Caco-2 (cell line): ENCODE measurements around the gene AGTPBP1. TPM values are rescaled to one million over a fixed set of nuclear protein-coding genes. Genes with fewer than 3 reads are reported as not detected.
"Not testable (repeated sequence)": the region's sequence is repeated elsewhere in the genome, so short reads cannot be mapped to it uniquely, and the experiment has no call there.

Source experiments
- BruUV-seq: library from RNA; stranded (reverse); fragments of 400-500 nt; replicated peaks from 2 replicates; lab custom pipeline; 2021; lab: Mats Ljungman, UMichigan
- CTCF ChIA-PET: fragments of 300-600 bp; sonication (Branson Sonifier 250); formaldehyde crosslinking; loops from one replicate; lab custom pipeline; 2022; ENCODE audit warnings: antibody characterized with exemption; lab: Charles Lee
- POLR2A ChIA-PET: fragments of 300-600 bp; sonication (Branson Sonifier 250); formaldehyde crosslinking; loops from one replicate; lab custom pipeline; 2022; ENCODE audit warnings: antibody characterized with exemption; lab: Charles Lee
- DNase-seq, 2 experiments: peaks; one replicate each; pipeline versions ENCODE4 v3.0.0 to v3.0.0-alpha.2; 2020 to 2022
- H3K27me3 ChIP-seq: replicated peaks from 2 replicates; pipeline ENCODE4 v1.6.0; 2011; ENCODE audit warnings: low read length; ENCODE audit not compliant: control insufficient read depth, insufficient read depth
- H3K36me3 ChIP-seq: 2 replicates; pipeline ENCODE4 v1.5.1; 2011; ENCODE audit warnings: low read length; ENCODE audit not compliant: control insufficient read depth, insufficient read depth
- H3K4me1 ChIP-seq: fragments of 250-450 bp; sonication (Bioruptor Pico); 2 replicates; pipeline ENCODE4 v1.5.1; 2020; ENCODE audit warnings: mild to moderate bottlenecking
- H3K4me3 ChIP-seq: 2 replicates; pipeline ENCODE4 v1.5.1; 2011; ENCODE audit warnings: low read depth, mild to moderate bottlenecking, control low read depth, low read length
- H3K9me3 ChIP-seq: fragments of 250-450 bp; sonication (Bioruptor Pico); 2 replicates; pipeline ENCODE4 v1.5.1; 2020; ENCODE audit warnings: mild to moderate bottlenecking, moderate library complexity
- H3K27ac Mint-ChIP-seq: one replicate; pipeline ENCODE4 v1.8.0; 2022; ENCODE audit warnings: mixed read lengths; ENCODE audit not compliant: unreplicated experiment
- H3K27me3 Mint-ChIP-seq: one replicate; pipeline ENCODE4 v1.8.0; 2022; ENCODE audit warnings: mixed read lengths; ENCODE audit not compliant: insufficient read depth, unreplicated experiment
- H3K36me3 Mint-ChIP-seq: one replicate; pipeline ENCODE4 v1.8.0; 2022; ENCODE audit warnings: mild to moderate bottlenecking, mixed read lengths; ENCODE audit not compliant: insufficient read depth, unreplicated experiment
- H3K4me1 Mint-ChIP-seq: one replicate; pipeline ENCODE4 v1.8.0; 2022; ENCODE audit warnings: low read depth, mixed read lengths; ENCODE audit not compliant: unreplicated experiment
- H3K4me3 Mint-ChIP-seq: one replicate; pipeline ENCODE4 v1.8.0; 2022; ENCODE audit warnings: mild to moderate bottlenecking, moderate library complexity, mixed read lengths; ENCODE audit not compliant: unreplicated experiment
- H3K9me3 Mint-ChIP-seq: one replicate; pipeline ENCODE4 v1.8.0; 2022; ENCODE audit warnings: mixed read lengths; ENCODE audit not compliant: unreplicated experiment
- intact Hi-C: fragments of 100-400 bp; cut with micrococcal nuclease; formaldehyde crosslinking; loops from one replicate; pipeline ENCODE4 v1.10.0; 2022; ENCODE audit not compliant: unreplicated experiment
- total RNA-seq: library from RNA; stranded (reverse); gene quantifications from 2 replicates; pipeline ENCODE4 v1.2.3, GENCODE V29; 2022
- TF ChIP-seq, protein P1 (sequence below), 2 experiments: fragments of 200-600 bp in 1 of 2; IDR thresholded peaks; 1 replicate in 1 of 2; 2 replicates in 1 of 2; pipeline versions ENCODE4 v1.5.1 to v1.8.0; 2011 to 2022; ENCODE audit warnings: antibody characterized with exemption in 1 of 2, control low read depth in 1 of 2, inconsistent platforms in 1 of 2, low read depth in 1 of 2, low read length in 1 of 2, mild to moderate bottlenecking in 1 of 2, moderate library complexity in 1 of 2; ENCODE audit not compliant: insufficient read depth in 1 of 2, severe bottlenecking in 1 of 2, unreplicated experiment in 1 of 2

The AGTPBP1 gene
- total RNA-seq, 1 experiment from 2014 or later: 14.0 TPM

DNA sequence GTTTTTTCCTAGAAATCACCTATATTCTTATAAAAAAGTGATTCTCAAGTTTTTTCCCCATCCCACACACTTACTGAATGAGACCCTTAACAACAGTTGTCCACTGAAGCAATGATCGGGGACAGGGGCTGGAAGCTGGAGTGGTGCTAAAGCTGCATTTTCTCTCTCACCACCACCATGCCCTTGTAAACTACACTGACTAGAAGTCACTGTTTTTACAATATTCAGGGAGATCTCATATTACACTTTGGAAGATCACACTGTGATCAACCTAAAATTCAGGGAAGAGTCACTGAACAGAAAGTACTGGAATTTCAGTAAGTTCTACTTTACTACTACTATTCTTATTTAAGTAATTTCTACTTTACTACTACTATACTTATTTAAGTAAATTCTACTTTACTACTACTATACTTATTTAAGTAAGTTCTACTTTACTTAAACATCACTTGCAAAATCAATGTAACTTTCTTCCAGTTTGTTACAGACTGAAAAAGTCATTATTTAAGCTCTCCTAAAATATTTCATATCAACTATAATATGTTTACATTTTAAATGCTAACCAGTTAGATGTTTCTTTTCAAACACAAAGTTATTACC lies 164.3 kb downstream of the AGTPBP1 start:
- Mint-ChIP-seq H3K4me1 (no peaks in the 10 kb centered on the region), H3K9me3 (no peaks in the 10 kb centered on the region), H3K27ac (no peak overlapping the region), H3K4me3 (no peak overlapping the region), H3K36me3 (no peaks in the 10 kb centered on the region), H3K27me3 (no peaks in the 10 kb centered on the region)
- DNase-seq: no peak
- TF ChIP-seq, protein P1, sequence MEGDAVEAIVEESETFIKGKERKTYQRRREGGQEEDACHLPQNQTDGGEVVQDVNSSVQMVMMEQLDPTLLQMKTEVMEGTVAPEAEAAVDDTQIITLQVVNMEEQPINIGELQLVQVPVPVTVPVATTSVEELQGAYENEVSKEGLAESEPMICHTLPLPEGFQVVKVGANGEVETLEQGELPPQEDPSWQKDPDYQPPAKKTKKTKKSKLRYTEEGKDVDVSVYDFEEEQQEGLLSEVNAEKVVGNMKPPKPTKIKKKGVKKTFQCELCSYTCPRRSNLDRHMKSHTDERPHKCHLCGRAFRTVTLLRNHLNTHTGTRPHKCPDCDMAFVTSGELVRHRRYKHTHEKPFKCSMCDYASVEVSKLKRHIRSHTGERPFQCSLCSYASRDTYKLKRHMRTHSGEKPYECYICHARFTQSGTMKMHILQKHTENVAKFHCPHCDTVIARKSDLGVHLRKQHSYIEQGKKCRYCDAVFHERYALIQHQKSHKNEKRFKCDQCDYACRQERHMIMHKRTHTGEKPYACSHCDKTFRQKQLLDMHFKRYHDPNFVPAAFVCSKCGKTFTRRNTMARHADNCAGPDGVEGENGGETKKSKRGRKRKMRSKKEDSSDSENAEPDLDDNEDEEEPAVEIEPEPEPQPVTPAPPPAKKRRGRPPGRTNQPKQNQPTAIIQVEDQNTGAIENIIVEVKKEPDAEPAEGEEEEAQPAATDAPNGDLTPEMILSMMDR (IDR thresholded peaks at IDR 0.05; ENCODE audit: insufficient read depth in 1 of 2, low read depth in 1 of 2, low read length in 1 of 2, severe bottlenecking in 1 of 2, unreplicated experiment in 1 of 2): no peak
- POLR2A ChIA-PET: no interaction called here
- no TSS peak for BruUV-seq
- intact Hi-C loops: no loop called here
- no peaks in the 10 kb centered on the region for H3K36me3 ChIP-seq
- no peaks in the 10 kb centered on the region for H3K27me3 ChIP-seq
- no peaks in the 10 kb centered on the region for H3K9me3 ChIP-seq
- no peaks in the 10 kb centered on the region for H3K4me1 ChIP-seq
- no peak overlapping the region for H3K4me3 ChIP-seq
- CTCF ChIA-PET: no interaction called here

DNA sequence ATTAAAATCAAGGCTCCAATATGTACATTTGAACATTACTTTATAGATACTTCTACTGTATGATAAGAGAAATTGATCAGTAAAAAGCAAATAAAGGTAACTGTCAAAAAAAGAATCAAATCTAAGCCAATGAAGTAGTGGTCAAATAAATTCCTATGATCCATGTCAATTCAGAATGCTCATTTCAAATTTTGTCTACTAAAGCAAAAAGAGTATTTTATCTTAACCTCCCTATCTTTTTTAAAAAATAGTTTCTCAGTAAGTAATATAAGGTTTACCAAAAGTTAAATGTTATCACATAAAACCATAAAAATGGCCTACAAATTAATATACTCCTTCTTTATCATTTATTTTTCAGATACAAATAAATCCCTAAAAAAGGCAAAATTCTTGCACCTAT lies 165.9 kb downstream of the AGTPBP1 start:
- DNase-seq: no peak
- BruUV-seq: no TSS peak
- no peaks in the 10 kb centered on the region for H3K27me3 Mint-ChIP-seq

DNA sequence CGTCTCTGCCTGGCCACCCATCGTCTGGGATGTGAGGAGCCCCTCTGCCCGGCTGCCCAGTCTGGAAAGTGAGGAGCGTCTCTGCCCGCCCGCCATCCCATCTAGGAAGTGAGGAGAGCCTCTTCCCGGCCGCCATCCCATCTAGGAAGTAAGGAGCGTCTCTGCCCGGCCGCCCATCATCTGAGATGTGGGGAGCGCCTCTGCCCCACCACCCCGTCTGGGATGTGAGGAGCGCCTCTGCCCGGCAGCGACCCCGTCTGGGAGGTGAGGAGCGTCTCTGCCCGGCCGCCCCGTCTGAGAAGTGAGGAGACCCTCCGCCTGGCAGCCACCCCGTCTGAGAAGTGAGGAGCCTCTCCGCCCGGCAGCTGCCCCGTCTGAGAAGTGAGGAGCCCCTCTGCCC lies 168.2 kb downstream of the AGTPBP1 start:
- DNase-seq, H3K27ac Mint-ChIP-seq, H3K4me3 Mint-ChIP-seq, H3K9me3 Mint-ChIP-seq, BruUV-seq, H3K9me3 ChIP-seq, intact Hi-C loops, H3K36me3 ChIP-seq, H3K4me3 ChIP-seq, POLR2A ChIA-PET, H3K27me3 ChIP-seq, H3K4me1 Mint-ChIP-seq, H3K27me3 Mint-ChIP-seq, H3K36me3 Mint-ChIP-seq, H3K4me1 ChIP-seq, CTCF ChIA-PET: not testable (repeated sequence)

More for the DNA sequence above, 165.9 kb downstream of the AGTPBP1 start:
- no peak overlapping the region for H3K4me3 Mint-ChIP-seq
- Histone ChIP-seq H3K4me1 (no peaks in the 10 kb centered on the region), H3K27me3 (no peaks in the 10 kb centered on the region), H3K4me3 (no peak overlapping the region), H3K36me3 (no peaks in the 10 kb centered on the region), H3K9me3 (no peaks in the 10 kb centered on the region)
- H3K27ac Mint-ChIP-seq: no peak overlapping the region
- CTCF ChIA-PET: no interaction called here
- intact Hi-C loops: no loop called here
- no peaks in the 10 kb centered on the region for H3K9me3 Mint-ChIP-seq
- H3K4me1 Mint-ChIP-seq: no peaks in the 10 kb centered on the region
- TF ChIP-seq, protein P1 (IDR thresholded peaks at IDR 0.05; ENCODE audit: insufficient read depth in 1 of 2, low read depth in 1 of 2, low read length in 1 of 2, severe bottlenecking in 1 of 2, unreplicated experiment in 1 of 2): no peak
- no peaks in the 10 kb centered on the region for H3K36me3 Mint-ChIP-seq
- POLR2A ChIA-PET: no interaction called here

DNA sequence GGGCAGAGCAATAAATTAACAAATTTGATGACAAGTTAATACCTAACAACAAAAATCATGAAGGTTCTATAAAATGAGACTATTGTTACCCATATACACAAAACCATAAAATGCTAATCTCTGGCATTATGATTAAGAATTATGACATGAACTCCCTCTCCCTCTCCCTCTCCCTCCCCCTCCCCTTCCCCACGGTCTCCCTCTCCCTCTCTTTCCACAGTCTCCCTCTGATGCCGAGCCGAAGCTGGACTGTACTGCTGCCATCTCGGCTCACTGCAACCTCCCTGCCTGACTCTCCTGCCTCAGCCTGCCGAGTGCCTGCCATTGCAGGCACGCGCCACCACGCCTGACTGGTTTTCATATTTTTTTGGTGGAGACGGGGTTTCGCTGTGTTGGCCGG lies 168.8 kb downstream of the AGTPBP1 start:
- H3K4me3 ChIP-seq, BruUV-seq, CTCF ChIA-PET, H3K4me3 Mint-ChIP-seq, H3K9me3 ChIP-seq, H3K9me3 Mint-ChIP-seq, H3K27me3 ChIP-seq, intact Hi-C loops, H3K27ac Mint-ChIP-seq, H3K27me3 Mint-ChIP-seq, DNase-seq, H3K36me3 ChIP-seq, H3K36me3 Mint-ChIP-seq, H3K4me1 Mint-ChIP-seq, POLR2A ChIA-PET, H3K4me1 ChIP-seq: not testable (repeated sequence)
